PC-9 (cell line): ENCODE data around the gene SMARCA2.
A peak's percentile ranks its signal among the peaks of the same experiment; 100 is the strongest.

Experiments
- EZH2 ChIP-seq: fragments of 200-600 bp; sonication (generic); IDR thresholded peaks from 2 replicates; pipeline ENCODE4 v1.8.0; 2017; ENCODE audit warnings: antibody characterized with exemption, low read depth
- TF ChIP-seq, protein P1 (sequence below): fragments of 200-600 bp; sonication (generic); conservative IDR thresholded peaks from 2 replicates; pipeline ENCODE4 v1.6.1; 2017; ENCODE audit warnings: mixed run types, antibody characterized with exemption, mild to moderate bottlenecking, moderate library complexity

DNA sequence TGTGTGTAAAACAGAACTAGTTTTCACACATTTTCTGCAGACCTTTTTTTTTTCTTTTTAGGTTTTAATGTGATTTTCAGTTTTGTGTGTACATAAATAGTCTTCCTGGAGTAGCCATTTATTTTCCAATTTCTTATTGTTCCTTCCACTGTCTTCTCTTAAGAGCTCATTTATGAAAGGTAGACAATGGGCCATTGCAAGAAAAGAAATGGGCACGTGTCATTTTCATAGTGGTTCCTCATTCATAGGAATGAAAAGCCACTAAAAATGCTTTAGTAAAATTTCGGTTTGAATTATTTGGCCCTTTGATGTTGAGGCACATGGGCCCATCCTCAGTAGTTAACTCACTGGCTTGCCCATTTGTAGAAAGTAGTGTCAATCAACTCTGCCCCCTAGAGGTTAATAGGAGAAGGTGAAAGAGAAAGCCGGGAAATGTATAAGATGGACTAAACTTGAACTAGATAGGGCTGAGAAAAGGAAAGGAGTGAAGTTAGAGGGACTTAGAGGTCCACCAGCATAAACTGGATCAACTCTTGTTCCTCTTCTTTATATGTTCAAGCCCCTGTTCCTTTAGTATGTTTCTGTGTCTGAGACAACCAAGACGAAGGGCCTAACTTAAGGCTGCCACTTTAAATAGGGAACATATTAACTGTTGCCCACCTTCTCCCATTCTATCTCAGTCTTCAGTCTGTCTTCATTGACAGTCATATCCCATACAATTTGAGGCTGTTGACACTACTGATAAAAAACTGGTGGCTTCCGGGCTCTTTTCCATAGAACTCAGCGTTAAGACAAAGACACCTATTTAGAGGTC lies 72.6 kb downstream of the SMARCA2 start:
- TF ChIP-seq, protein P1, sequence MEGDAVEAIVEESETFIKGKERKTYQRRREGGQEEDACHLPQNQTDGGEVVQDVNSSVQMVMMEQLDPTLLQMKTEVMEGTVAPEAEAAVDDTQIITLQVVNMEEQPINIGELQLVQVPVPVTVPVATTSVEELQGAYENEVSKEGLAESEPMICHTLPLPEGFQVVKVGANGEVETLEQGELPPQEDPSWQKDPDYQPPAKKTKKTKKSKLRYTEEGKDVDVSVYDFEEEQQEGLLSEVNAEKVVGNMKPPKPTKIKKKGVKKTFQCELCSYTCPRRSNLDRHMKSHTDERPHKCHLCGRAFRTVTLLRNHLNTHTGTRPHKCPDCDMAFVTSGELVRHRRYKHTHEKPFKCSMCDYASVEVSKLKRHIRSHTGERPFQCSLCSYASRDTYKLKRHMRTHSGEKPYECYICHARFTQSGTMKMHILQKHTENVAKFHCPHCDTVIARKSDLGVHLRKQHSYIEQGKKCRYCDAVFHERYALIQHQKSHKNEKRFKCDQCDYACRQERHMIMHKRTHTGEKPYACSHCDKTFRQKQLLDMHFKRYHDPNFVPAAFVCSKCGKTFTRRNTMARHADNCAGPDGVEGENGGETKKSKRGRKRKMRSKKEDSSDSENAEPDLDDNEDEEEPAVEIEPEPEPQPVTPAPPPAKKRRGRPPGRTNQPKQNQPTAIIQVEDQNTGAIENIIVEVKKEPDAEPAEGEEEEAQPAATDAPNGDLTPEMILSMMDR, result peak; percentile 64; the same call in 1 of the 2 replicates
- no peak for TF ChIP-seq EZH2
